GDM1 (cell line): ENCODE measurements around the gene MXI1.
"Not testable (repeated sequence)": the region's sequence is repeated elsewhere in the genome, so short reads cannot be mapped to it uniquely, and the experiment has no call there.

ENCODE experiments used
- DNase-seq: peaks from one replicate; lab custom pipeline; 2025; lab: John Stamatoyannopoulos, UW

MXI1 gene

DNA sequence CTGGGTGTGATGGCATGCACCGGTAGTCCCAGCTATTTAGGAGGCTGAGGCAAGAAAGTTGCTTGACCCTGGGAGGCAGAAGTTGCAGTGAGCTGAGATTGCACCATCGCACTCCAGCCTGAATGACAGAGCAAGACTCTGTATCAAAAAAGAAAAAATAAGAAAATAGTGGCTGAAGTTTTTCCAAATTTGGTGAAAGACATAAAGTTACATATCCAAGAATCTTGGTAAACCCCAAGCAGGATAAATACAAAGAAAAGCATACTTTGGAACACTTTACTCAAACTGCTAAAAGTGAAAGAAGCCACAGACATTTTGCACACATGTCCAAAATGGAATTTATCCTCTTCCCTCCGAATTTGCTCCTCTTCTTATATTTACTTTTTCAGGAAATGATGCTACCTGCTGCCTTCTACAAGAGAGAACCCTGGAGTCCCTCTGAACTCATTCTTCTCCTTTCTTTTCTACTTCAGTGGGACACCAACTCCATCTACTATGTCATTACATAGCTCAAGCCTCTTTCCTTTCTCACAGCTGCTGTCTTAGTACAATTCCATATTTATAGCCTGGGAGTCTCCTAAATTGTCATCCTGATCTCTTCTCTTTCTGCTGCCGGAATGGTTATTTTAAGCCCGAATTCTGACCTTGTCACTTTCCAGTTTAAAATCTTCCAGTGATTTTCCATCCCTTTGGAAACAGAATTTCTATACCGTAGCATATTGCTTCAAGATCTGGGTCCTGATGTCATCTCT lies 114.6 kb downstream of the MXI1 start:
- no peak for DNase-seq

DNA sequence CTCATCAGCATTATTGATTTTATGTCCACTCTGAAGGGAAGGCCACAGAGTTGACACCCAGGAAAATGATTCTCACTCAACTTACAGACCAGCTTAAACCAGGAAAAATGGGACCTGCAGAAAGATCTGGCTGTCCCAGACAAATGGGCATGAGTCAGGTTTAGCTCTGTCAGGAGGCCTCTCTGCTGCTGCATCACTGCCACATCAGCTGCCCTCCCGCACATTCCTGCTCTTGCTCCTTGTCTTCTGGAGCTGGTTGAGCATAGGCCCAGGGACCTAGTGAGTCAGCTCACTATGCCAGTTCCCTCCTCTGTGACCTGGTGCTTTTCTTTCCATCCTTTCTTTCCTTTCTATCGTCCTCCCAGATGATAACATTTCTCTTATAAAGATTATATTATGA lies 116.1 kb downstream of the MXI1 start:
- no peak for DNase-seq

DNA sequence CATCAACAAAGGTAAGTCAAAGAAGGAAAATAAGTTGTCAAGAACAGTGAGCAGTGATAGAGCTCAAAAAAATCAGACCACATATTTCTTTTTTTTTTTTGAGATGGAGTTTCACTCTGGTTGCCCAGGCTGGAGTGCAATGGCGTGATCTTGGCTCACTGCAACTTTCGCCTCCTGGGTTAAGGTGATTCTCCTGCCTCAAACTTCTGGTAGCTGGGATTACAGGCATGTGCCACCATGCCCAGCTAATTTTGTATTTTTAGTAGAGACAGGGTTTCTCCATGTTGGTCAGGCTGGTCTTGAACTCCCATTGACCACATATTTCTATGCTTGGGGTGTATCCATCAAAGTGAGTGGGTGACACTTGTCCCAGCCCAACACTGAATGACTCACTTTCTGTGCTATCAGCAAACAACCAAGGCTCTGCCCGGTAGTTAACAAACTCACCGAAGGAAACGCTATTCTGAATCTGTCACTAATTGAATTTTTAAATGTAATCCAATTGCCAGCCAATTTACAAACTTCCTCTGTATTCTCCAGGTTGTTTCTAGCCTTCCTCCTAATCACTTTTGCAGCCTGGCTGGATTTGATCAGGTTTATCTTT lies 116.9 kb downstream of the MXI1 start:
- no peak for DNase-seq

DNA sequence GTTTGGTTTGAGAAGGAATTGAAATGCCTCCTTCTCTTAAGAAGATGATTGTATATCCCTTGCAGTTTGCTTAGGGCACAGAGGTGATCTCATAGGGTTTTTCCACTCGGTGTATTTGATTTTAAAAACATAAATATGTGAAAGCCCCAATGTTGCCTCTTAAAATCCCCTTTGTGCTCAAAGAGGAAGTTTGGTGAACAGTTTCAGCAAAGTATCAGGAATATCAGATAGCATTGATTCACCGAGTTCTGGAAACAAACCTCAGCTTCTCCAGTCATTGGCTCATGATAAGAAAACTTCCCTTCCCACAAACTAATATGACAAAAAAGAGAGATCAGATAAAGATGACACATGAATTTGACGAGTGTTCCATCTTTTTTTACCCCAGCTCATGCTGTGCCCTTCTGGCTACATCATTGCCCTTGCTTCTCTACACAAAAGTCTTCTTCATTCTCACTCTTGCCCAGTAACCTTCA lies 117.4 kb downstream of the MXI1 start:
- DNase-seq: no peak

DNA sequence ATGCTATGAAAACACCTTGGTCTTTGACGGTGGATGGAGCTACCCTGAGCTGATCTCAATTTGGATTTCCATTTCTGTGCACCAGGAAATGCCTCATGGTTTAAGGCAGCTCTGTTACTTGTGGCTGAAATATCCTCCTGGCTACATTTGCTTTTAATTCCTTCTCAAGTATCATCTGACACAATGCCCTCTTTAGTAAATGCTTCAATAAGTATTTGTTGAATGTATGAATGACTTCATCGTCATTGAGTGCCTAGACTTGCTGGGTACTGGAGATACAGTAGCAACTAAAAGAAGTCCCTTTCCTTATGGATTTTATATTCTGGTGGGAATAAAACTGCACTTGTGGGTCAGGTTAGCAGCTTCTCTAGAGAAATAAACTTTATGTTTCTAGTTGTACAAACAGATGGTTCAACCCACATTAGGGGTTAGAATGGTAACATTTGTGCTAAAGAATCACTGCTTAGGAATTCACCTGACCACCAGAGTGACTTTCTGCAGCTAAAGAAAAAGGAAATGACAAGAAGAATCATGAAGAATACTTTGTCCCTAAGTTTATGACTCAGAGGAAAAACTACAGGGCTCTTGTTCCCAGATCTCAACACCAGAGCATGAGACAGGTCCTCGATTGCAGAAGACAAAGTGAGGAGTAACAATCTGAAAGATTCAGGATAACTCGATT lies 119.1 kb downstream of the MXI1 start:
- DNase-seq: no peak

GRCh38 chr10:110327262-110327914 lies 120.0 kb downstream of the MXI1 start:
- no peak for DNase-seq

- DNase-seq: no peak
Observed at GRCh38 chr10:110330675-110331074, 123.3 kb downstream of the MXI1 start.

- not testable (repeated sequence) for DNase-seq
Observed at GRCh38 chr10:110331226-110331795, 123.9 kb downstream of the MXI1 start.

- no peak for DNase-seq
Observed at GRCh38 chr10:110334061-110334656, 126.8 kb downstream of the MXI1 start.

- DNase-seq: no peak
Observed at GRCh38 chr10:110335314-110336064, 128.1 kb downstream of the MXI1 start.

DNA sequence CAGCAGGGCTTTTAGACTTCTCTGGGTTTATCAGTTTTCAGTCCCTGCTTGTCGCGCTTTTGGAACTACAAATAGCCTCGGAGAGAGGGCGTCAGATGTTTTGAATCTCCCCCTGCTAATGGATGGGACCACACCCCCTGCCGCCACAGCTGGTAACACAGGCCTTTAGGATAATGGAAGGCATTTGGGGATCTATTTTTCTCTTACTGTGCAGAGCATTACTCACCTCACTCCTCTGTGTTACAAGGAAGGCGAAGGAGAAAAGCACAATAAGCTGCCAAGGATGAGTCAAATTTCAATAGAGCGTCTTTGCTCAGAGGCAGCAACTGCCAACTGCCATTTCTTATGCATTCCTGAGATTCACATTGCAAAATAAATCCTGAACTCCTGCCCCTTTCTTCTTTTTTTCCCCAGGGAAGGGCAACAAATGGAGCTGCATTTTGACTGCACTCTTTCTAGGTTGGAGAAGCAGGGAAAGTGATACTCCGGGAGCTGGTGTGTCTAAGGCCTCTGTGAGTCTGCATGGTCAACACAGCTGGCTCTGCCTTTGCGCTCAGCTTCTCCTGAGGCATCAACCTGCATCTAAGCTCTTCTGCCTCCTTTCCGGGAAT lies 128.8 kb downstream of the MXI1 start:
- no peak for DNase-seq
